HepG2 (cell line): Measurements from ENCODE around the gene PLA2G4D.

Experiments used
- BHLHE40 ChIP-seq: IDR thresholded peaks from 2 replicates; pipeline ENCODE4 v1.6.1; 2011; ENCODE audit warnings: low read length, improper control_type of control experiment
- BRD4 ChIP-seq: sonication (generic); formaldehyde crosslinking; IDR thresholded peaks from 2 replicates; pipeline ENCODE4 v1.4.0; 2020; ENCODE audit warnings: missing genetic modification reagents
- CEBPZ ChIP-seq: IDR thresholded peaks from 2 replicates; pipeline ENCODE4 v1.6.1; 2012; ENCODE audit warnings: low read length, improper control_type of control experiment
- CTCF ChIP-seq: sonication (generic); formaldehyde crosslinking; IDR thresholded peaks from 2 replicates; pipeline ENCODE4 v1.5.0; 2020; ENCODE audit warnings: mild to moderate bottlenecking, missing genetic modification reagents, moderate library complexity
- FOXM1 ChIP-seq: sonication (generic); formaldehyde crosslinking; IDR thresholded peaks from 2 replicates; pipeline ENCODE4 v1.5.0; 2020; ENCODE audit warnings: missing genetic modification reagents
- KAT7 ChIP-seq: IDR thresholded peaks from 2 replicates; pipeline ENCODE4 v1.6.1; 2018; ENCODE audit warnings: borderline replicate concordance, missing compliant biosample characterization
- MTF2 ChIP-seq: sonication (generic); formaldehyde crosslinking; IDR thresholded peaks from 2 replicates; pipeline ENCODE4 v1.5.0; 2020; ENCODE audit warnings: missing genetic modification reagents, borderline replicate concordance
- REPIN1 ChIP-seq: sonication (generic); formaldehyde crosslinking; IDR thresholded peaks from 2 replicates; pipeline ENCODE4 v1.8.0; 2022; ENCODE audit warnings: missing genetic modification reagents, low read depth, mild to moderate bottlenecking, borderline replicate concordance
- SP1 ChIP-seq, 2 experiments: fragments of 450-650 bp in 1 of 2; sonication (generic) in 1 of 2; formaldehyde crosslinking in 1 of 2; IDR thresholded peaks; 2 replicates each; pipeline versions ENCODE4 v1.4.0 to v1.6.1; 2016 to 2020; ENCODE audit warnings: missing genetic modification reagents in 1 of 2
- TCF7L2 ChIP-seq: IDR thresholded peaks from 2 replicates; pipeline ENCODE4 v1.6.1; 2011; ENCODE audit warnings: mild to moderate bottlenecking, low read depth, low read length, moderate library complexity

GRCh38 chr15:42092398-42093318 lies 1.7 kb downstream of the PLA2G4D start:
- TF ChIP-seq TCF7L2 (no peak), MTF2 (no peak), FOXM1 (no peak), KAT7 (CRISPR knock-in tag) (no peak), BRD4 (CRISPR knock-in tag) (no peak), BHLHE40 (no peak), CTCF (no peak), CEBPZ (no peak), SP1 (IDR thresholded peaks at IDR 0.05) (no peak), SP1 (CRISPR knock-in tag; IDR thresholded peaks at IDR 0.05) (no peak), REPIN1 (no peak)
